OCI-LY3 (cell line): ENCODE results near the gene PSMB3.

Experiments
- H2AFZ ChIP-seq: fragments of 200-600, 300-600 bp; shearing (Covaris generic); 2 replicates; pipeline ENCODE4 v1.6.0; 2014; ENCODE audit warnings: antibody characterized with exemption, low read depth, low read length
- H3K27ac ChIP-seq: fragments of 200-600, 300-600 bp; sonication (generic); 2 replicates; pipeline ENCODE4 v1.5.1; 2014; ENCODE audit warnings: mild to moderate bottlenecking, low read length, moderate library complexity, mixed read lengths
- H3K27me3 ChIP-seq: fragments of 200-600, 300-600 bp; sonication (generic); 2 replicates; pipeline ENCODE4 v1.6.1; 2014; ENCODE audit warnings: low read depth, low read length, mixed read lengths
- H3K36me3 ChIP-seq: fragments of 200-600, 300-600 bp; sonication (generic); replicated peaks from 2 replicates; pipeline ENCODE3; 2014; ENCODE audit warnings: low read depth, low read length, mixed read lengths
- H3K4me1 ChIP-seq: fragments of 300-600, 200-600 bp; sonication (generic); 2 replicates; pipeline ENCODE4 v1.6.1; 2014; ENCODE audit warnings: low read length, mixed read lengths
- H3K4me2 ChIP-seq: fragments of 200-600, 300-600 bp; sonication (generic); 2 replicates; pipeline ENCODE4 v1.6.1; 2014; ENCODE audit warnings: low read length, mixed read lengths
- H3K4me3 ChIP-seq: fragments of 300-600, 200-600 bp; sonication (generic); 2 replicates; pipeline ENCODE4 v1.5.1; 2014; ENCODE audit warnings: antibody characterized with exemption, mild to moderate bottlenecking, low read length, moderate library complexity
- H3K79me2 ChIP-seq: fragments of 300-600, 200-600 bp; shearing (Covaris generic); 2 replicates; pipeline ENCODE4 v1.6.1; 2014; ENCODE audit warnings: mild to moderate bottlenecking, low read length, mixed read lengths
- H3K9ac ChIP-seq: fragments of 300-600, 200-600 bp; shearing (Covaris generic); 2 replicates; pipeline ENCODE4 v1.6.0; 2014; ENCODE audit warnings: mild to moderate bottlenecking, low read length, moderate library complexity
- H3K9me3 ChIP-seq: fragments of 200-600, 300-600 bp; shearing (Covaris generic); 2 replicates; pipeline ENCODE4 v1.6.1; 2014; ENCODE audit warnings: low read length, mixed read lengths; ENCODE audit not compliant: insufficient read depth
- H4K20me1 ChIP-seq: fragments of 200-600, 300-600 bp; sonication (generic); 2 replicates; pipeline ENCODE4 v1.6.1; 2016; ENCODE audit warnings: low read length, mixed read lengths; ENCODE audit not compliant: insufficient read depth
- EZH2phosphoT487 ChIP-seq: fragments of 200-600 bp; shearing (Covaris generic); IDR thresholded peaks from 2 replicates; pipeline ENCODE4 v1.6.1; 2018; ENCODE audit warnings: antibody characterized with exemption, mixed run types, low read depth
- TF ChIP-seq, protein P1 (sequence below): fragments of 200-600, 300-600 bp; sonication (generic); IDR thresholded peaks from 2 replicates; pipeline ENCODE4 v1.5.1; 2014; ENCODE audit warnings: antibody characterized with exemption, low read length, low read depth

PSMB3 gene

DNA sequence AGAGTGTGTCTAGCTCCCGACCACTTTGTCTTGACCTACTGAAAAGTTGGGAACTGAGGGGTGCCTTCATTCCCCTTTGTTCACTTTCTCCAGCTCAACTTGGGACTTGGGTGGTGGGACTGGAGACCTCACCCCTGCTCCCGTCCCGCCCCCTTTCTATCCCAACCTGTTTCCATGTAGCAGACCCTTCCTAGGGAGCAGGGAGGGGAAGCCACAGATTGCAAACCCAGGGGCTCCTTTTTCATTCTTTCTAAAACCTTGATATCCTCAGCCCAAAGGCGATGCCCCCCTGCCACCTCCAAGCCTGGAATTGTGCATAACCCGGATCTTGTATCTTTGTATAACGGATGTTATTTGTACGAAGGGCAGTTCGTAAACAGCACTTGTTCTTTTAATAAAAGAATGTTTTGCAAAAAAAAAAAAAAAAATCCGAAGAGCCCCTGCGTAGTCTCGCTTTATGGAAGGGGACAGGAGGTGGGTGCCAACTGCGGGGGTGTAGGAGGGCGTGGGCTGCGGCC lies 23.1 kb upstream of the PSMB3 start:
- Histone ChIP-seq H3K4me1 (peaks cover 24% of the 10 kb centered on the region), H3K4me2 (peak overlapping the region; percentile 95), H3K36me3 (peaks cover under 1% of the 10 kb centered on the region), H3K27ac (0 out of 2 replicates have a peak overlapping the region, but pooled peaks have one; percentile 32), H4K20me1 (no peaks in the 10 kb centered on the region), H3K27me3 (no peaks in the 10 kb centered on the region), H2AFZ (peak overlapping the region; percentile 53; the same call in 1 of the 2 replicates), H3K4me3 (peak overlapping the region; percentile 85), H3K79me2 (peaks cover 11% of the 10 kb centered on the region; the same call in 1 of the 2 replicates), H3K9me3 (no peaks in the 10 kb centered on the region), H3K9ac (peak overlapping the region; percentile 73)
- no peak for TF ChIP-seq EZH2phosphoT487
- TF ChIP-seq, protein P1, sequence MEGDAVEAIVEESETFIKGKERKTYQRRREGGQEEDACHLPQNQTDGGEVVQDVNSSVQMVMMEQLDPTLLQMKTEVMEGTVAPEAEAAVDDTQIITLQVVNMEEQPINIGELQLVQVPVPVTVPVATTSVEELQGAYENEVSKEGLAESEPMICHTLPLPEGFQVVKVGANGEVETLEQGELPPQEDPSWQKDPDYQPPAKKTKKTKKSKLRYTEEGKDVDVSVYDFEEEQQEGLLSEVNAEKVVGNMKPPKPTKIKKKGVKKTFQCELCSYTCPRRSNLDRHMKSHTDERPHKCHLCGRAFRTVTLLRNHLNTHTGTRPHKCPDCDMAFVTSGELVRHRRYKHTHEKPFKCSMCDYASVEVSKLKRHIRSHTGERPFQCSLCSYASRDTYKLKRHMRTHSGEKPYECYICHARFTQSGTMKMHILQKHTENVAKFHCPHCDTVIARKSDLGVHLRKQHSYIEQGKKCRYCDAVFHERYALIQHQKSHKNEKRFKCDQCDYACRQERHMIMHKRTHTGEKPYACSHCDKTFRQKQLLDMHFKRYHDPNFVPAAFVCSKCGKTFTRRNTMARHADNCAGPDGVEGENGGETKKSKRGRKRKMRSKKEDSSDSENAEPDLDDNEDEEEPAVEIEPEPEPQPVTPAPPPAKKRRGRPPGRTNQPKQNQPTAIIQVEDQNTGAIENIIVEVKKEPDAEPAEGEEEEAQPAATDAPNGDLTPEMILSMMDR, result no peak

DNA sequence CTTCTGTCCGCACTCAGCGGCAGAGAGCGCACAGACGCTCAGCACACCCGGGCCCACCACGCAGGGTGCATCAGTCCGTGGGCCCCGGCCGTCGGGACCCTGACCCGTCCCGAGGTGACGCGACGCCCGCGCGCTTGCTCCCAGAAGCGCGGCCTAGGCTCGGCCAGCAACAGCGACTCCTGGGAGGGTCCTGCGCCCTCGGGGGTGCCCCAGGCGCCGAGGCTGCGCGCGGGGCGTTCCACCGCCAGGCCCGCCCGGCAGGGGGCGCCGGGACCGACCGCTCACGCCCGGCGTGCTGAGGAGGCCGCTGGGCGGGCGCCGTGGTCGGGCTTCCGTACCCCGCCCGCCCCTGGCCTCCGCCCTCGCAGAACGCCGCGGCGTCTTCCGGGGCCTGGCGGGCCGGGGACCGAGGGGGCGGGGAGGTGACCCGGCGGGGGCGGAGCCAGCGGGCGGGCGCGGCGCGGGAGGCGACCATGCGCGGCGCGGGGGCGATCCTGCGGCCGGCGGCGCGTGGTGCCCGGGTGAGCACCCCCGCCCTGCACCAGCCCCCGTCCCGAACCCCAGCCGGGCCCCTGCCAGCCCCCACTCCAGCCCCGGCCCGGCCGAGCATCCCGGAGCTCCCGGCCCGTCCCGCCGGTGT lies 22.5 kb upstream of the PSMB3 start, which contains the start of gene CISD3:
TSS of gene CISD3 (plus strand) at position 456 of the 640 bp plus-strand sequence. CDS start at position 474, 18 bp downstream.
- Histone ChIP-seq H3K79me2 (peaks cover 11% of the 10 kb centered on the region; the same call in 1 of the 2 replicates), H3K4me3 (peak within 1 kb of the TSS; percentile 98), H3K4me1 (peaks cover 24% of the 10 kb centered on the region), H3K27me3 (no peaks in the 10 kb centered on the region), H3K9ac (peak within 1 kb of the TSS; percentile 95), H3K4me2 (peak within 1 kb of the TSS; percentile 97), H3K9me3 (no peaks in the 10 kb centered on the region), H4K20me1 (no peaks in the 10 kb centered on the region), H2AFZ (peak within 1 kb of the TSS; percentile 61), H3K27ac (peak within 1 kb of the TSS; percentile 35), H3K36me3 (no peaks in the 10 kb centered on the region)
- TF ChIP-seq, protein P1, result peak; percentile 45
- no peak for TF ChIP-seq EZH2phosphoT487

DNA sequence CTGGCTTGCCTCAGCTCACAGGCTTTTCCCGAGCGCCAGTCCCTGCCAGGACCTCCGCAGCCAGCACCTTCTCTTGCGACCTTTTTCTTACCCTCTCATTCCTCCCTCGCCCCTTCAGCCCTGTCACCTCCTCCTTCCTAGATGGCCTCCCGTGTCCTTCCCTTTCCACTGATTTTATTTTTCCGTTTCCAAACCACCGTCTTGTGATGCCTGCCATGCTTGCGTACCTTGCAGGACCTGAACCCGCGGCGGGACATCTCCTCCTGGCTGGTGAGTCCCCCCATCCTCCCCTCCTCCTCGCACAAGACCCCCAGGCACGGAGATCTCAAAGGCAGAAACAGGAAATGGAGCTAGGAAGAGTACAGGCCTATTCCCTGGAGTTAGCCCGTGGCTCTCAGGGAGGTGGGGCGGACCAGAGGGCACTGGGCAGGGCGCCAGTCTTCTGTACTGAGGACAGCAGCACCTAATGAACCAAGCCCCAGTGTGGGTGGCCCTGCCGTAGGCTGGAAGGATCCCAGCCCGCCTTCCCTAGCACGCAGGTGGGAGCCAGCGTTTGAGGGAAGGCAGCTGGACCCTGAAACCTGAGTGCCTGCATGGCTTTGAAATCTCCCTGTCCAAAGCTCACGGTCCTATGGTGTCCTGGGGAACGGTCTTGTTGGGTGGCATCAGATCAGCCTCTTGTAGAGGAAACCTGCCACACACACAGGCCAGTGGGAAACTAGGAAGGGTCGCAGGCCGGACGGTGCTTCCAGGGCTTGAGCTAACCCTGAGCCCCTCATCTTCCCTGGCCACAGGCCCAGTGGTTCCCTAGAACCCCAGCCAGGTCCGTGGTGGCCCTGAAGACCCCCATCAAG lies 21.8 kb upstream of the PSMB3 start:
- H3K36me3 ChIP-seq, result no peaks in the 10 kb centered on the region
- H4K20me1 ChIP-seq, result no peaks in the 10 kb centered on the region
- H3K27ac ChIP-seq, result peak overlapping the region; percentile 35
- peaks cover 11% of the 10 kb centered on the region; the same call in 1 of the 2 replicates for H3K79me2 ChIP-seq
- peak overlapping the region; percentile 61 for H2AFZ ChIP-seq
- peaks cover 24% of the 10 kb centered on the region for H3K4me1 ChIP-seq
- TF ChIP-seq, protein P1, result no peak
- TF ChIP-seq EZH2phosphoT487, result no peak
- peak overlapping the region; percentile 97 for H3K4me2 ChIP-seq
- H3K9ac ChIP-seq, result peak overlapping the region; percentile 95
- H3K4me3 ChIP-seq, result peak overlapping the region; percentile 98
- no peaks in the 10 kb centered on the region for H3K9me3 ChIP-seq
- no peaks in the 10 kb centered on the region for H3K27me3 ChIP-seq
